Measurements from ENCODE around the gene DOCK4. TPM values are rescaled to one million over a fixed set of nuclear protein-coding genes. Genes with fewer than 3 reads are reported as not detected.

The DOCK4 gene
- total RNA-seq, 1 donor from 2014 or later, result 43.0 TPM

- no peak overlapping the region for H3K4me3 Mint-ChIP-seq (ENCODE audit: unreplicated experiment)
- TF ChIP-seq CTCF (IDR thresholded peaks at IDR 0.05), result no peak
- H3K27me3 Mint-ChIP-seq (ENCODE audit: low read depth), result no peaks in the 10 kb centered on the region
- no peaks in the 10 kb centered on the region for H3K9me3 Mint-ChIP-seq (ENCODE audit: low read depth)
- DNase-seq (ENCODE audit: low spot score), result no peak
- peaks cover 61% of the 10 kb centered on the region for H3K4me1 Mint-ChIP-seq (ENCODE audit: low read depth)
- no peak overlapping the region for H3K27ac Mint-ChIP-seq (ENCODE audit: unreplicated experiment)
- H3K36me3 Mint-ChIP-seq (ENCODE audit: low read depth), result no peaks in the 10 kb centered on the region
These were observed 21.0 kb downstream of the DOCK4 start for GRCh38 chr7:112185005-112185834.

GRCh38 chr7:112184455-112184854, 21.7 kb downstream of the DOCK4 start:
- Mint-ChIP-seq H3K4me3 (ENCODE audit: unreplicated experiment) (no peak overlapping the region), H3K27me3 (ENCODE audit: low read depth) (no peaks in the 10 kb centered on the region), H3K36me3 (ENCODE audit: low read depth) (no peaks in the 10 kb centered on the region), H3K4me1 (ENCODE audit: low read depth) (peaks cover 61% of the 10 kb centered on the region), H3K27ac (ENCODE audit: unreplicated experiment) (no peak overlapping the region), H3K9me3 (ENCODE audit: low read depth) (no peaks in the 10 kb centered on the region)
- no peak for DNase-seq (ENCODE audit: low spot score)
- no peak for TF ChIP-seq CTCF (IDR thresholded peaks at IDR 0.05)

GRCh38 chr7:112183266-112183665, 22.9 kb downstream of the DOCK4 start:
- no peak for TF ChIP-seq CTCF (IDR thresholded peaks at IDR 0.05)
- Mint-ChIP-seq H3K4me3 (ENCODE audit: unreplicated experiment) (no peak overlapping the region), H3K9me3 (ENCODE audit: low read depth) (no peaks in the 10 kb centered on the region), H3K27ac (ENCODE audit: unreplicated experiment) (no peak overlapping the region), H3K36me3 (ENCODE audit: low read depth) (no peaks in the 10 kb centered on the region), H3K27me3 (ENCODE audit: low read depth) (no peaks in the 10 kb centered on the region), H3K4me1 (ENCODE audit: low read depth) (peaks cover 53% of the 10 kb centered on the region)
- DNase-seq (ENCODE audit: low spot score), result no peak

- Mint-ChIP-seq H3K27ac (ENCODE audit: unreplicated experiment) (no peak overlapping the region), H3K9me3 (ENCODE audit: low read depth) (no peaks in the 10 kb centered on the region), H3K27me3 (ENCODE audit: low read depth) (no peaks in the 10 kb centered on the region), H3K36me3 (ENCODE audit: low read depth) (no peaks in the 10 kb centered on the region), H3K4me3 (ENCODE audit: unreplicated experiment) (no peak overlapping the region), H3K4me1 (ENCODE audit: low read depth) (peaks cover 50% of the 10 kb centered on the region)
- no peak for TF ChIP-seq CTCF (IDR thresholded peaks at IDR 0.05)
- DNase-seq (ENCODE audit: low spot score), result no peak
These were observed 23.4 kb downstream of the DOCK4 start for GRCh38 chr7:112182749-112183148.

- H3K27me3 Mint-ChIP-seq (ENCODE audit: low read depth), result no peaks in the 10 kb centered on the region
- no peak overlapping the region for H3K27ac Mint-ChIP-seq (ENCODE audit: unreplicated experiment)
- no peaks in the 10 kb centered on the region for H3K9me3 Mint-ChIP-seq (ENCODE audit: low read depth)
- H3K4me3 Mint-ChIP-seq (ENCODE audit: unreplicated experiment), result no peak overlapping the region
- no peaks in the 10 kb centered on the region for H3K36me3 Mint-ChIP-seq (ENCODE audit: low read depth)
- H3K4me1 Mint-ChIP-seq (ENCODE audit: low read depth), result peaks cover 38% of the 10 kb centered on the region
- DNase-seq (ENCODE audit: low spot score), result no peak
- TF ChIP-seq CTCF (IDR thresholded peaks at IDR 0.05), result no peak
These were observed 26.0 kb downstream of the DOCK4 start for GRCh38 chr7:112180223-112180622.
